HepG2 (cell line): ENCODE results near the gene TNFAIP2. TPM values are rescaled to one million over a fixed set of nuclear protein-coding genes. Genes with fewer than 3 reads are reported as not detected.

Experiments
- ZKSCAN1 ChIP-seq: fragments of 150-350 bp; IDR thresholded peaks from 2 replicates; pipeline ENCODE4 v1.6.1; 2014; ENCODE audit warnings: low read length
- ZNF263 ChIP-seq: sonication (generic); formaldehyde crosslinking; IDR thresholded peaks from 2 replicates; pipeline ENCODE4 v1.4.0; 2020; ENCODE audit warnings: missing genetic modification reagents
- ZNF557 ChIP-seq: sonication (generic); formaldehyde crosslinking; IDR thresholded peaks from 2 replicates; pipeline ENCODE4 v1.4.0; 2020; ENCODE audit warnings: missing genetic modification reagents
- ZNF616 ChIP-seq: sonication (generic); formaldehyde crosslinking; IDR thresholded peaks from 2 replicates; pipeline ENCODE4 v1.5.0; 2020; ENCODE audit warnings: low read depth, mild to moderate bottlenecking, missing genetic modification reagents
- ZNF652 ChIP-seq: IDR thresholded peaks from 2 replicates; pipeline ENCODE4 v1.6.1; 2016; ENCODE audit warnings: low read depth, borderline replicate concordance
- polyA plus RNA-seq, 8 experiments: library from polyadenylated mRNA; depleted of rRNA in 3 of 8; stranded (reverse) in 7 of 8; unstranded in 1 of 8; fragments of >200 nt; fragmentation: Illumina TruSeq in 4 of 8; extraction: Trizol in 4 of 8; gene quantifications; 2 replicates each; pipeline versions ENCODE4 v1.2.1 to v1.2.3, GENCODE V29; 2011 to 2016; ENCODE audit warnings: low read depth in 4 of 8, missing spikeins in 1 of 8, mixed read lengths in 1 of 8; ENCODE audit not compliant: insufficient read depth in 1 of 8
- total RNA-seq, 5 experiments: library from RNA; depleted of rRNA; stranded (reverse); fragments of >200 nt; fragmentation: Illumina TruSeq; extraction: Trizol; gene quantifications; 2 replicates each; pipeline ENCODE4 v1.2.3, GENCODE V29; 2016; ENCODE audit warnings: low read depth in 1 of 5
- TF ChIP-seq, protein P1 (sequence below): sonication (generic); formaldehyde crosslinking; IDR thresholded peaks from 2 replicates; pipeline ENCODE4 v1.5.0; 2020; ENCODE audit warnings: mild to moderate bottlenecking, missing genetic modification reagents
- TF ChIP-seq, protein P2 (sequence below): sonication (generic); formaldehyde crosslinking; IDR thresholded peaks from 2 replicates; pipeline ENCODE4 v1.9.0; 2021; ENCODE audit warnings: missing genetic modification reagents, mild to moderate bottlenecking, borderline replicate concordance
- TF ChIP-seq, protein P3 (sequence below): sonication (generic); formaldehyde crosslinking; IDR thresholded peaks from 2 replicates; pipeline ENCODE4 v1.5.0; 2020; ENCODE audit warnings: missing genetic modification reagents, mild to moderate bottlenecking, borderline replicate concordance
- TF ChIP-seq, protein P4 (sequence below): sonication (generic); formaldehyde crosslinking; IDR thresholded peaks from 2 replicates; pipeline ENCODE4 v1.8.0; 2022; ENCODE audit warnings: mild to moderate bottlenecking, missing genetic modification reagents, moderate library complexity
- TF ChIP-seq, protein P5 (sequence below): IDR thresholded peaks from 2 replicates; pipeline ENCODE4 v1.6.1; 2016; ENCODE audit warnings: low read depth, missing genetic modification reagents, missing compliant biosample characterization
- TF ChIP-seq, protein P6 (sequence below): sonication (generic); formaldehyde crosslinking; IDR thresholded peaks from 2 replicates; pipeline ENCODE4; 2020; ENCODE audit warnings: missing genetic modification reagents, mild to moderate bottlenecking, borderline replicate concordance

Gene TNFAIP2
- total and polyA plus RNA-seq, 2 of the 13 experiments (the other 11 are each of a cell fraction or from before 2014, with no cell fraction given): 0.46 to 1.5 TPM

DNA sequence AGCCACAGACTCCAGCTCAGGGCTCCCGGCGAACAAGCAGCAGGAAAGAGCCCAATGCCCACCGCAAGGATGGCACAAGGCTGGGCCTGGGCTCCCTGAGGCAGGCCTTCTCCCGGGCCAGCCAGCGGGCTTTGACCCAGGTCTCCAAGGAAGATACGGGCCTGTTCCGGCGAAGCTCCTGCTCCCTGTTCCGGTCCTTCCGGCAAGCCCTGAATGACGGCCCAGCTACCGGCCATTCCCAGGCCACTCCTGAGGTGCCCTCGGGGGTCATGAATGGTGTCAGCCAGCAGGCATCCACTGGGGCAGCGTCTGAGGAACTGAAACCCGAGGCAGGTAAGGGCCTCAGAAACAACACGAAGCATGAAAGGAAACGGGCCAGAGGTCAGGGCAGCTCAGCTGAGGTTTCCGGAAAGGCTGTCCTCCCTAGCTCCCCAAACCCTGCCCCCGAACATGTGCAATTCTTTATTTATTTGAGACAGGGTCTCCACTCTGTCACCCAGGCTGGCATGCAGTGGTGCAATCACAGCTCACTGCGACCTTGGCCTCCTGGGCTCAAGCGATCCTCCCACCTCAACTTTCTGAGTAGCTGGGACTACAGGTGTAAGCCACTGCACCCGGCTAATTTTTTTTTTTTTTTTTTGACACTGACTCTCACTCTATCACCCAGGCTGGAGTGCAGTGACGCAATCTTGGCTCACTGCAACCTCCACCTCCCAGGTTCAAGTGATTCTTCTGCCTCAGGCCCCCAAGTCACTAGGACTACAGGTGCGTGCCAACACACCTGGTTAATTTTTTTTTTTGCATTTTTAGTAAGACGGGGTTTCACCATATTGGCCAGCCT is 22.8 kb upstream of the TNFAIP2 start (continued):
- TF ChIP-seq, protein P1, sequence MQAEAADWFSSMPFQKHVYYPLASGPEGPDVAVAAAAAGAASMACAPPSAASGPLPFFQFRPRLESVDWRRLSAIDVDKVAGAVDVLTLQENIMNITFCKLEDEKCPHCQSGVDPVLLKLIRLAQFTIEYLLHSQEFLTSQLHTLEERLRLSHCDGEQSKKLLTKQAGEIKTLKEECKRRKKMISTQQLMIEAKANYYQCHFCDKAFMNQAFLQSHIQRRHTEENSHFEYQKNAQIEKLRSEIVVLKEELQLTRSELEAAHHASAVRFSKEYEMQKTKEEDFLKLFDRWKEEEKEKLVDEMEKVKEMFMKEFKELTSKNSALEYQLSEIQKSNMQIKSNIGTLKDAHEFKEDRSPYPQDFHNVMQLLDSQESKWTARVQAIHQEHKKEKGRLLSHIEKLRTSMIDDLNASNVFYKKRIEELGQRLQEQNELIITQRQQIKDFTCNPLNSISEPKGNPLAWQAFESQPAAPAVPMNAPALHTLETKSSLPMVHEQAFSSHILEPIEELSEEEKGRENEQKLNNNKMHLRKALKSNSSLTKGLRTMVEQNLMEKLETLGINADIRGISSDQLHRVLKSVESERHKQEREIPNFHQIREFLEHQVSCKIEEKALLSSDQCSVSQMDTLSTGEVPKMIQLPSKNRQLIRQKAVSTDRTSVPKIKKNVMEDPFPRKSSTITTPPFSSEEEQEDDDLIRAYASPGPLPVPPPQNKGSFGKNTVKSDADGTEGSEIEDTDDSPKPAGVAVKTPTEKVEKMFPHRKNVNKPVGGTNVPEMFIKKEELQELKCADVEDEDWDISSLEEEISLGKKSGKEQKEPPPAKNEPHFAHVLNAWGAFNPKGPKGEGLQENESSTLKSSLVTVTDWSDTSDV: peak; percentile 82; the same call in 1 of the 2 replicates
- TF ChIP-seq ZNF557 (CRISPR knock-in tag): peak; percentile 69; the same call in 1 of the 2 replicates
- TF ChIP-seq ZNF616 (CRISPR knock-in tag): no peak
- no peak for TF ChIP-seq ZKSCAN1
- TF ChIP-seq, protein P2, sequence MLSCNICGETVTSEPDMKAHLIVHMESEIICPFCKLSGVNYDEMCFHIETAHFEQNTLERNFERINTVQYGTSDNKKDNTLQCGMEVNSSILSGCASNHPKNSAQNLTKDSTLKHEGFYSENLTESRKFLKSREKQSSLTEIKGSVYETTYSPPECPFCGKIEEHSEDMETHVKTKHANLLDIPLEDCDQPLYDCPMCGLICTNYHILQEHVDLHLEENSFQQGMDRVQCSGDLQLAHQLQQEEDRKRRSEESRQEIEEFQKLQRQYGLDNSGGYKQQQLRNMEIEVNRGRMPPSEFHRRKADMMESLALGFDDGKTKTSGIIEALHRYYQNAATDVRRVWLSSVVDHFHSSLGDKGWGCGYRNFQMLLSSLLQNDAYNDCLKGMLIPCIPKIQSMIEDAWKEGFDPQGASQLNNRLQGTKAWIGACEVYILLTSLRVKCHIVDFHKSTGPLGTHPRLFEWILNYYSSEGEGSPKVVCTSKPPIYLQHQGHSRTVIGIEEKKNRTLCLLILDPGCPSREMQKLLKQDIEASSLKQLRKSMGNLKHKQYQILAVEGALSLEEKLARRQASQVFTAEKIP: no peak
- TF ChIP-seq, protein P3, sequence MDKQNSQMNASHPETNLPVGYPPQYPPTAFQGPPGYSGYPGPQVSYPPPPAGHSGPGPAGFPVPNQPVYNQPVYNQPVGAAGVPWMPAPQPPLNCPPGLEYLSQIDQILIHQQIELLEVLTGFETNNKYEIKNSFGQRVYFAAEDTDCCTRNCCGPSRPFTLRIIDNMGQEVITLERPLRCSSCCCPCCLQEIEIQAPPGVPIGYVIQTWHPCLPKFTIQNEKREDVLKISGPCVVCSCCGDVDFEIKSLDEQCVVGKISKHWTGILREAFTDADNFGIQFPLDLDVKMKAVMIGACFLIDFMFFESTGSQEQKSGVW (CRISPR knock-in tag): no peak
- TF ChIP-seq, protein P4, sequence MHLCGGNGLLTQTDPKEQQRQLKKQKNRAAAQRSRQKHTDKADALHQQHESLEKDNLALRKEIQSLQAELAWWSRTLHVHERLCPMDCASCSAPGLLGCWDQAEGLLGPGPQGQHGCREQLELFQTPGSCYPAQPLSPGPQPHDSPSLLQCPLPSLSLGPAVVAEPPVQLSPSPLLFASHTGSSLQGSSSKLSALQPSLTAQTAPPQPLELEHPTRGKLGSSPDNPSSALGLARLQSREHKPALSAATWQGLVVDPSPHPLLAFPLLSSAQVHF (CRISPR knock-in tag): no peak
- TF ChIP-seq, protein P5, sequence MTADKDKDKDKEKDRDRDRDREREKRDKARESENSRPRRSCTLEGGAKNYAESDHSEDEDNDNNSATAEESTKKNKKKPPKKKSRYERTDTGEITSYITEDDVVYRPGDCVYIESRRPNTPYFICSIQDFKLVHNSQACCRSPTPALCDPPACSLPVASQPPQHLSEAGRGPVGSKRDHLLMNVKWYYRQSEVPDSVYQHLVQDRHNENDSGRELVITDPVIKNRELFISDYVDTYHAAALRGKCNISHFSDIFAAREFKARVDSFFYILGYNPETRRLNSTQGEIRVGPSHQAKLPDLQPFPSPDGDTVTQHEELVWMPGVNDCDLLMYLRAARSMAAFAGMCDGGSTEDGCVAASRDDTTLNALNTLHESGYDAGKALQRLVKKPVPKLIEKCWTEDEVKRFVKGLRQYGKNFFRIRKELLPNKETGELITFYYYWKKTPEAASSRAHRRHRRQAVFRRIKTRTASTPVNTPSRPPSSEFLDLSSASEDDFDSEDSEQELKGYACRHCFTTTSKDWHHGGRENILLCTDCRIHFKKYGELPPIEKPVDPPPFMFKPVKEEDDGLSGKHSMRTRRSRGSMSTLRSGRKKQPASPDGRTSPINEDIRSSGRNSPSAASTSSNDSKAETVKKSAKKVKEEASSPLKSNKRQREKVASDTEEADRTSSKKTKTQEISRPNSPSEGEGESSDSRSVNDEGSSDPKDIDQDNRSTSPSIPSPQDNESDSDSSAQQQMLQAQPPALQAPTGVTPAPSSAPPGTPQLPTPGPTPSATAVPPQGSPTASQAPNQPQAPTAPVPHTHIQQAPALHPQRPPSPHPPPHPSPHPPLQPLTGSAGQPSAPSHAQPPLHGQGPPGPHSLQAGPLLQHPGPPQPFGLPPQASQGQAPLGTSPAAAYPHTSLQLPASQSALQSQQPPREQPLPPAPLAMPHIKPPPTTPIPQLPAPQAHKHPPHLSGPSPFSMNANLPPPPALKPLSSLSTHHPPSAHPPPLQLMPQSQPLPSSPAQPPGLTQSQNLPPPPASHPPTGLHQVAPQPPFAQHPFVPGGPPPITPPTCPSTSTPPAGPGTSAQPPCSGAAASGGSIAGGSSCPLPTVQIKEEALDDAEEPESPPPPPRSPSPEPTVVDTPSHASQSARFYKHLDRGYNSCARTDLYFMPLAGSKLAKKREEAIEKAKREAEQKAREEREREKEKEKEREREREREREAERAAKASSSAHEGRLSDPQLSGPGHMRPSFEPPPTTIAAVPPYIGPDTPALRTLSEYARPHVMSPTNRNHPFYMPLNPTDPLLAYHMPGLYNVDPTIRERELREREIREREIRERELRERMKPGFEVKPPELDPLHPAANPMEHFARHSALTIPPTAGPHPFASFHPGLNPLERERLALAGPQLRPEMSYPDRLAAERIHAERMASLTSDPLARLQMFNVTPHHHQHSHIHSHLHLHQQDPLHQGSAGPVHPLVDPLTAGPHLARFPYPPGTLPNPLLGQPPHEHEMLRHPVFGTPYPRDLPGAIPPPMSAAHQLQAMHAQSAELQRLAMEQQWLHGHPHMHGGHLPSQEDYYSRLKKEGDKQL (CRISPR knock-in tag): peak; percentile 70
- TF ChIP-seq, protein P6, sequence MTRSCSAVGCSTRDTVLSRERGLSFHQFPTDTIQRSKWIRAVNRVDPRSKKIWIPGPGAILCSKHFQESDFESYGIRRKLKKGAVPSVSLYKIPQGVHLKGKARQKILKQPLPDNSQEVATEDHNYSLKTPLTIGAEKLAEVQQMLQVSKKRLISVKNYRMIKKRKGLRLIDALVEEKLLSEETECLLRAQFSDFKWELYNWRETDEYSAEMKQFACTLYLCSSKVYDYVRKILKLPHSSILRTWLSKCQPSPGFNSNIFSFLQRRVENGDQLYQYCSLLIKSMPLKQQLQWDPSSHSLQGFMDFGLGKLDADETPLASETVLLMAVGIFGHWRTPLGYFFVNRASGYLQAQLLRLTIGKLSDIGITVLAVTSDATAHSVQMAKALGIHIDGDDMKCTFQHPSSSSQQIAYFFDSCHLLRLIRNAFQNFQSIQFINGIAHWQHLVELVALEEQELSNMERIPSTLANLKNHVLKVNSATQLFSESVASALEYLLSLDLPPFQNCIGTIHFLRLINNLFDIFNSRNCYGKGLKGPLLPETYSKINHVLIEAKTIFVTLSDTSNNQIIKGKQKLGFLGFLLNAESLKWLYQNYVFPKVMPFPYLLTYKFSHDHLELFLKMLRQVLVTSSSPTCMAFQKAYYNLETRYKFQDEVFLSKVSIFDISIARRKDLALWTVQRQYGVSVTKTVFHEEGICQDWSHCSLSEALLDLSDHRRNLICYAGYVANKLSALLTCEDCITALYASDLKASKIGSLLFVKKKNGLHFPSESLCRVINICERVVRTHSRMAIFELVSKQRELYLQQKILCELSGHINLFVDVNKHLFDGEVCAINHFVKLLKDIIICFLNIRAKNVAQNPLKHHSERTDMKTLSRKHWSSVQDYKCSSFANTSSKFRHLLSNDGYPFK (CRISPR knock-in tag): peak; percentile 65; the same call in 1 of the 2 replicates
- peak; percentile 92 for TF ChIP-seq ZNF263 (CRISPR knock-in tag)
- no peak; the same call in 1 of the 2 replicates for TF ChIP-seq ZNF652 (CRISPR knock-in tag)
